ENCODE results near the gene RBM22.

DNA sequence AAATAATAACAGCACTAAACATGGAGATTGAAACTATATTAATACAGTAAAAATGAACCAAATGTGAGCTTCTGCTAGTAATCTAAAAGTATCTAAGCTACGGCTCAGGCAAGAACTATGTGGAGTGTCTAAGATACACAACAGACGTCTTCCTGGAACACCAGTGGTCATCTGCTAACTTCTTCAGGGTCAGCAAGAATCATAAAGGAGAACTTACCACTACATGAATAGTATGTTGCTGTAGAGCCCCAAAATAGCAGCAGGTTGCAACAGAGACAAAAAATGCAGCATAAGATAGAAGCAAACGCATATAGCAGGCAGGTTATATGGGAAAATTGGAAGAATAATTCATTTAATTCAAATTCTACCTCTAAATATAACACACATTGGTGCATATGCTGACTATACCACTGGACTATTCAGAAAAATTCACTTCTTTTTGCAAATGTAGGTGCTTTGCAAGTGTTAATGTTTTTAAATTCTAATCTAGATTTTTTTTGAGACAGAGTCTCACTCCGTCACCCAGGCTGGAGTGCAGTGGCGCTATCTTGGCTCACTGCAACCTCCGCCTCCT is 30.9 kb upstream of the RBM22 start:
- TF ChIP-seq, protein P1, sequence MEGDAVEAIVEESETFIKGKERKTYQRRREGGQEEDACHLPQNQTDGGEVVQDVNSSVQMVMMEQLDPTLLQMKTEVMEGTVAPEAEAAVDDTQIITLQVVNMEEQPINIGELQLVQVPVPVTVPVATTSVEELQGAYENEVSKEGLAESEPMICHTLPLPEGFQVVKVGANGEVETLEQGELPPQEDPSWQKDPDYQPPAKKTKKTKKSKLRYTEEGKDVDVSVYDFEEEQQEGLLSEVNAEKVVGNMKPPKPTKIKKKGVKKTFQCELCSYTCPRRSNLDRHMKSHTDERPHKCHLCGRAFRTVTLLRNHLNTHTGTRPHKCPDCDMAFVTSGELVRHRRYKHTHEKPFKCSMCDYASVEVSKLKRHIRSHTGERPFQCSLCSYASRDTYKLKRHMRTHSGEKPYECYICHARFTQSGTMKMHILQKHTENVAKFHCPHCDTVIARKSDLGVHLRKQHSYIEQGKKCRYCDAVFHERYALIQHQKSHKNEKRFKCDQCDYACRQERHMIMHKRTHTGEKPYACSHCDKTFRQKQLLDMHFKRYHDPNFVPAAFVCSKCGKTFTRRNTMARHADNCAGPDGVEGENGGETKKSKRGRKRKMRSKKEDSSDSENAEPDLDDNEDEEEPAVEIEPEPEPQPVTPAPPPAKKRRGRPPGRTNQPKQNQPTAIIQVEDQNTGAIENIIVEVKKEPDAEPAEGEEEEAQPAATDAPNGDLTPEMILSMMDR (IDR thresholded peaks at IDR 0.05; ENCODE audit: low read depth, low read length): no peak
- TF ChIP-seq, protein P2, sequence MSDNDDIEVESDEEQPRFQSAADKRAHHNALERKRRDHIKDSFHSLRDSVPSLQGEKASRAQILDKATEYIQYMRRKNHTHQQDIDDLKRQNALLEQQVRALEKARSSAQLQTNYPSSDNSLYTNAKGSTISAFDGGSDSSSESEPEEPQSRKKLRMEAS (IDR thresholded peaks at IDR 0.05; ENCODE audit: low read depth, low read length): no peak
- TF ChIP-seq POLR2A (IDR thresholded peaks at IDR 0.05; ENCODE audit: extremely low read depth, insufficient read length): no peak
- no peak for TF ChIP-seq MYC (IDR thresholded peaks at IDR 0.05; ENCODE audit: low read depth, low read length)

Measured in NB4 (cell line).